HL-60/S4 (cell line): ENCODE data around the gene TMEM8B.

Source experiments
- in situ Hi-C: fragments of 300-500 bp; cut with MboI; formaldehyde crosslinking; loops from 2 replicates; pipeline ENCODE4 v1.14.3; 2022; ENCODE audit warnings: low sequenced_read_pairs

TMEM8B gene

DNA sequence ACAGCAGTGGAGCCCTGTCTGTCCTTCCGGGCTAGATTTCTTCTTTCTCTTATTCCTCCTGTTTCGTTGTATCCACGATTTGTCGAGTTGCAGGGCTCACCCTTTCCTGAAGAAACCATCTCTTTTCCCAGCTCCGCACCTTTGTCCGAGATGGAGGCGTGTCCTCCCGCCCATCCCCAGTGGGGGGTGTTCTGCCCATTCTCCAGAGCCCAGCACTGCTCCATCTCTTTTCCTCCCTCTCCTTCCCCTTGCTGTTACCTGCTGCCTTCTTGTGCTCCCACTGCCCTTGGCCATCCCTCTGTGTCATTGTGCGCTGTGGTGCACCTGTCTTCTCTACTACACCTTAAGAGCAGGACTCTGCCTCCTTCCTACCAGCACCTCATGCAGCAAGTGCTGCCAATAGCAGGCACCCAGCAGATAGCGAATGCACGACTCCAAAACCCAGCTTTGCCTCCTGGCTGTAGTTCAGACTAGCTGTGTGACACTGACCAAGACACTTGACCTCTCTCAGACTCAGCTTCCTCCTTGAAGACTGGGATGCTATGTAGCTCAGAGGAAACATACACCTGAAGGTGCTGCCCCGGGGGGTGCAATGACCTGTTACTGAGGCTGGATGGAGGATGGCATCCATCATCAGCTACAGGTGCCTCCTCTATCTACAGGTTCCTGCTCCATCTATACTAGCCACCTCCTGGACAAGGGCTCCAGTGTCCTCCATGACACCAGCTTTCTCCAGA, 32.3 kb downstream of the TMEM8B start:
- in situ Hi-C loops: no loop called here

- in situ Hi-C loops: no loop called here
Measured at GRCh38 chr9:35862328-35862727, 33.3 kb downstream of the TMEM8B start.

DNA sequence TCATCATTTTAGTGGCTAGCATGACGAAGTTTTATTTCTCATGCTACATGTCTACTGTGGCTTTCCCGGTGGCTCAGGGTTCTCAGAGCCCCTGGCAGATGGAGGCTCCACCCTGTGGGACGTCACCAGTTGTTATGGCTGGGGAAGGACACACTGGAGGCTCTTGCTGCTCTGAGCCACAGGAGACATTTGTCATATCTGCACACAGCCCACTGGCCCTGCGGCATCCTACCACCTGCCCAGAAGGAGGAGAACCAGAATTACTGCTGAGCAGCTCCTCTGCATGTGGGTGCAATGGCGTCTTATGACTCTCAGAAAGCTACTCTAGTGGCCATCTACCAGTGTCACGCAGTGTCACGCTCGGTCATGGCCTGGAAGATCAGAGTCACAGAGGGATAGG, 34.6 kb downstream of the TMEM8B start:
- in situ Hi-C loops: no loop called here

- in situ Hi-C loops: no loop called here
Measured at GRCh38 chr9:35864695-35865255, 35.7 kb downstream of the TMEM8B start.

GRCh38 chr9:35867538-35867937, 38.5 kb downstream of the TMEM8B start:
- in situ Hi-C loops: no loop called here

DNA sequence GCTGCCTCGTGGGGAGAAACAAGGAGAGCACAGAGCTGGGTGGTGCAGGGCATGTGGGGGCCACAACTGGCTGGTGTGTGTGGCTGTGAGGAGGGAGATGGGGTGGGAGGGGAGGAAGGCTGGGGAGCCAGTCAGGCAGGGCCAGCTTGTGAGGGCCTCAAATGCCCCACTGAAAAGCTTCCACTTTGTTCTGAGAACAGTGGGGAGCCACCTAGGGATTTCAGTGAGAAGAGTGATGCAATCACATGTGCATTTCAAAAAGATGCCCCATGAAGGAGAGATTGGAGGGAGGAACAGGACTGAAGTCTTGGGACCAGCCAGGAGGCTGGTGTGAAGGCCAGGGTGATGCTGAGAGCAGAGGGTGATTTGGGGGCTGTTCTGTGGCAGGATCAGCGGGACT, 39.9 kb downstream of the TMEM8B start:
- in situ Hi-C loops: no loop called here

GRCh38 chr9:35869621-35870216, 40.7 kb downstream of the TMEM8B start:
- in situ Hi-C loops: no loop called here

DNA sequence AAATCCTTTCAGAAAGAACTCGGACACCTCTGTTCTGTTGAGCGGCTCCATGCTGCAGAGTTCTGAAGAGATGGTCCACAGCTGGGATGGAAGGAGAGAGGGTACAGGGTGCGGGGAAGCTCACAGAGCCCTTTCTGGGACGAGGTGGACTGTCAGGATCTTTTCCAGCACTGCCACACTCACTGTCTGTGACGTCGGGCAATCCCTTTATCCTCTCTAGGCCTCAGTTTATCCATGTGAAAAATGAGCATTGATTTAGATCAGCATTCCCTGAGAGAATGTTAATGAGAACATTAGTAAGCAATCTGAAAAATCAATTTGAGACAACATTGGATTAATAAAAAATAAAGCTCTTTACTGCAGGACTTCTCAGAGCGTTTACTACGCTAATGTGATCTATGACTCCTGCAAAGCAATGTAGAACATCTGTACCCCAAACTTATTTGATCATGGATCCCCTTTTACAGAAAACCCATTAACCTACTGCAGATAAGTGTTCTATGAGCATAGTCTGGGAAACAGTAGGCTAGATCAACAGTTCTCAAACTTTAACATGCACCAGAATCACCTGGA, 41.4 kb downstream of the TMEM8B start, which contains the start of gene OR13J1:
OR13J1 (minus strand) TSS at position 51 of the 573 bp plus-strand sequence; CDS start at position 51, 0 bp downstream.
- in situ Hi-C loops: no loop called here

DNA sequence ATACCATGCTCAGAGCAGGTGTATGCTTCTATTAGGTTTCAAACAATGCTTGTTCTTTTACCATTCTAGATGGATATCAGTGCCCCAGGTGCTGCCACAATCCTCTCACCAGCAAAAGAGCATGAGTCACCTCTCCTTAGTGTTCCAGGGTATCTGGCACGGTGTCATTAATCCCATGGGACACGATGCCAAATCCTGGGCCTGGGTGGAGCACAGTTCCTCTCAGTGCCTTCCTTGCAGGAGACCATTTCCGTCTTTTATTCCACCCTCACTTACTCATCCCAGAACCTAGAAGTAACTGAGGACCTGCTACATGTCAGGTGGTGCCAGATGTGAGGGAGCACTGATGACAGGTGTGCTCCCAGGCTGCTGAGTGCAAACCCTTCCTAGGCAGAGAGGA, 42.5 kb downstream of the TMEM8B start:
- in situ Hi-C loops: no loop called here

- in situ Hi-C loops: no loop called here
Measured at GRCh38 chr9:35872505-35872904, 43.5 kb downstream of the TMEM8B start.

- in situ Hi-C loops: loop anchor here (25.0 kb wide), 1 partner anchor 95 kb away; the partner anchor contains the start of gene NPR2
Measured at GRCh38 chr9:35882263-35882848, 53.3 kb downstream of the TMEM8B start.

GRCh38 chr9:35882996-35883395, 54.0 kb downstream of the TMEM8B start:
- in situ Hi-C loops: loop anchor here (25.0 kb wide), 1 partner anchor 96 kb away; the partner anchor contains the start of gene NPR2

GRCh38 chr9:35884908-35885307, 55.9 kb downstream of the TMEM8B start:
- in situ Hi-C loops: loop anchor here (25.0 kb wide), 1 partner anchor 98 kb away; the partner anchor contains the start of gene NPR2

- in situ Hi-C loops: loop anchor here (25.0 kb wide), 1 partner anchor 104 kb away; the partner anchor contains the start of gene NPR2
Measured at GRCh38 chr9:35891646-35892045, 62.6 kb downstream of the TMEM8B start.

- in situ Hi-C loops: loop anchor here (25.0 kb wide), 1 partner anchor 105 kb away; the partner anchor contains the start of gene NPR2
Measured at GRCh38 chr9:35892051-35892450, 63.0 kb downstream of the TMEM8B start.

GRCh38 chr9:35896570-35896969, 67.5 kb downstream of the TMEM8B start:
- in situ Hi-C loops: loop anchor here (25.0 kb wide), 1 partner anchor 109 kb away; the partner anchor contains the start of gene NPR2

DNA sequence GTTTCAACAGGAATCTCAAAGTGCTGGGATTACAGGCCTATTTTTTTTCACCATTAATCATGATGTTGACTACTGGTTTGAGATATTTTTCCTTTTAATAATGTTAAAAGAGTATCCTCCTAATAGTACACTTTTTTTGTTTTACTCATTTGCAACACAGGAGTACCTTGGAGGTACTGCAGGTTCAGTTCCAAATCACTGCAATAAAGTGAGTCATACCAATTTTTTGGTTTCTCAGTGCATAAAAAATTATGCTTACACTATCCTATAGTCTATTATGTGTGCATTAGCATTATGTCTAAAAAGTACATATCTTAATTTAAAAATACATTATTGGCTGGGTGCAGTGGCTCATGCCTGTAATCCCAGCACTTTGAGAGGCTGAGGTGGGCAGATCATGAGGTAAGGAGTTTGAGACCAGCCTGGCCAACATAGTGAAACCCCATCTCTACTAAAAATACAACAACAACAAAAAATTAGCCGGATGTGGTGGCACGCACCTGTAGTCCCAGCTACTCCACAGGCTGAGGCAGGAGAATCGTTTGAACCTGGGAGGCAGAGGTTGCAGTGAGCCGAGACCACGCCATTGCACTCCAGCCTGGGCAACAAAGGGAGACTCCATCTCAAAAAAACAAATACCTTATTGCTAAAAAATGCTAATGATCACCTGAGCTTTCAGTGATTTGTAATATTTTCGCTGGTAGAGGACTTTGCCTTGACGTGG, 68.5 kb downstream of the TMEM8B start:
- in situ Hi-C loops: loop anchor here (25.0 kb wide), 1 partner anchor 110 kb away; the partner anchor contains the start of gene NPR2

DNA sequence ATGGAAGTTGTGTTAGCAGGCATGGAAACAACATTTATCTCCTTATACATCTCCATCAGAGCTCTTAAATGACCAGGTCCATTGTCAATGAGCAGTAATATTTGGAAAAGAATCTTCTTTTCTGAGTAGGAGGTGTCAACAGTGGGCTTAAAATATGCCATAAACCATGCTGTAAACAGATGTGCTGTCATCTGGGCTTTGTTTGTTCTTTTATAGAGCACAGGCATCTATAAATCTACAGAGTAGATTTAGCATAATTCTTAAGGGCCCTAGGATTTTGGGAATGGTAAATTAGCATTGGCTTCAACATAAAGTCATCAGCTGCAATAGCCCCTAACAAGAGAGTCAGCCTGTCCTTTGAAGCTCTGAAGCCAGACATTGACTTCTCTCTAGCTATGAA, 69.3 kb downstream of the TMEM8B start:
- in situ Hi-C loops: loop anchor here (25.0 kb wide), 1 partner anchor 111 kb away; the partner anchor contains the start of gene NPR2

DNA sequence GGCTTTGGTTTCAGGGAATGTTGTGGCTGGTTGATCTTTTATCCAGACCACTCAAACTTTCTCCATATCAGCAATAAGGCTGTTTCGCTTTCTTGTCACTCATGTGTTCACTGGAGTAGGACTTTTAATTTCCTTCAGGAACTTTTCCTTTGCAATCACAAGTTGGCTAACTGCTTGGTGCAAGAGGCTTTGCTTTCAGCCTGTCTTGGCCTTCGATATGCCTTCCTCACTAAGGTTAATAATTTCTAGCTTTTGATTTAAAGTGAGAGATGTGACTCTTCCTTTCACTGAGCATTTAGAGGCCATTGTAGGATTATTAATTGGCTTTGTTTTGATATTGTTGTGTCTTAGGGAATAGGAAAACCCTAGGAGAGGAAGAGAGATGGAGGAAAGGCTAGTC, 70.0 kb downstream of the TMEM8B start:
- in situ Hi-C loops: loop anchor here (25.0 kb wide), 1 partner anchor 112 kb away; the partner anchor contains the start of gene NPR2

DNA sequence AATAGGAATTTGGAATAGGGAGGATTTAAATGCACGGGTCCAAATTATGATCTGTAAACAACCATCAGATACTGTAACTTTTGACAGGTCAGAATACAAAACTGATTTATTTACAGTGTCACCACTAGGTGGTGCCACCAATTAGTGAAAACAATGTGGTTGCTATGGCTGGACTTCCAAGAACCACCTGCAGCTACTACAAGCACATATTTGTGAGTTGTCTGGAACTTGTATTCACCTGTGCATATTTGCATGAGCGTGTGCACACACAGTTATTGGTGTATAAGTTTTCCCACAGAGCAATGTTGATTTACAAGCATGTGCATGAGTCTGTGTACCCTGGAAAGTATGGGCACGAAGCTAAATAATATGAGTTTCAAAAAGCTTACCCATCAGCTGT, 74.0 kb downstream of the TMEM8B start:
- in situ Hi-C loops: no loop called here
